HG02678 (cell line): ENCODE data around the gene DPH7.
"Not testable (repeated sequence)": the region's sequence is repeated elsewhere in the genome, so short reads cannot be mapped to it uniquely, and the experiment has no call there.

Experiments
- ATAC-seq: cut with Tn5 transposase; IDR thresholded peaks from one replicate; pipeline ENCODE4 v1.9.1; 2021; ENCODE audit warnings: mild to moderate bottlenecking, moderate library complexity; ENCODE audit not compliant: unreplicated experiment

DPH7 gene

GRCh38 chr9:137581361-137582285 is 2.9 kb upstream of the DPH7 start:
- no peak for ATAC-seq

GRCh38 chr9:137580954-137581322 is 2.2 kb upstream of the DPH7 start:
- ATAC-seq: no peak

- ATAC-seq: no peak
Observed at GRCh38 chr9:137580209-137580953, 1.7 kb upstream of the DPH7 start.

GRCh38 chr9:137579259-137579604 is 507 bp upstream of the DPH7 start:
- ATAC-seq: no peak

GRCh38 chr9:137575716-137576411 is 2.9 kb downstream of the DPH7 start:
- ATAC-seq: no peak

GRCh38 chr9:137575364-137575715 is 3.4 kb downstream of the DPH7 start:
- ATAC-seq: no peak

GRCh38 chr9:137574192-137574591 is 4.5 kb downstream of the DPH7 start:
- ATAC-seq: no peak

GRCh38 chr9:137570566-137570965 is 8.2 kb downstream of the DPH7 start:
- no peak for ATAC-seq

GRCh38 chr9:137569609-137570203 is 9.0 kb downstream of the DPH7 start:
- ATAC-seq: no peak

GRCh38 chr9:137568445-137568844 is 10.3 kb downstream of the DPH7 start:
- ATAC-seq: not testable (repeated sequence)

- no peak for ATAC-seq
Observed at GRCh38 chr9:137564817-137565411, 13.8 kb downstream of the DPH7 start.

- no peak for ATAC-seq
Observed at GRCh38 chr9:137564134-137564533, 14.6 kb downstream of the DPH7 start.

- ATAC-seq: no peak
Observed at GRCh38 chr9:137558127-137558526, 20.6 kb downstream of the DPH7 start.

- ATAC-seq: no peak
Observed at GRCh38 chr9:137556069-137556838, 22.5 kb downstream of the DPH7 start.

- no peak for ATAC-seq
Observed at GRCh38 chr9:137555179-137555578, 23.5 kb downstream of the DPH7 start.

GRCh38 chr9:137554349-137554748 is 24.4 kb downstream of the DPH7 start:
- no peak for ATAC-seq

GRCh38 chr9:137553654-137554053 is 25.1 kb downstream of the DPH7 start:
- not testable (repeated sequence) for ATAC-seq

- ATAC-seq: peak; percentile 7
Observed at GRCh38 chr9:137552022-137552768, 26.5 kb downstream of the DPH7 start.

GRCh38 chr9:137551264-137552021 is 27.3 kb downstream of the DPH7 start, which contains the start of gene MRPL41:
MRPL41 (plus strand) TSS chr9:137551879; CDS start chr9:137552082, 203 bp downstream.
- peak; percentile 91 for ATAC-seq
